HEK293 (cell line): Measurements from ENCODE around the gene MITF.

Experiments used
- CTCF ChIA-PET: fragments of 350-600 bp; formaldehyde crosslinking; extraction: SDS; loops from one replicate; lab custom pipeline; 2021; ENCODE audit warnings: antibody characterized with exemption; lab: Yijun Ruan, JAX
- POLR2A ChIA-PET: fragments of 300-600 bp; formaldehyde crosslinking; extraction: SDS; loops from one replicate; lab custom pipeline; 2020; ENCODE audit warnings: antibody characterized with exemption, inconsistent platforms; lab: Yijun Ruan, JAX
- H3K27ac ChIP-seq: fragments of 200-500 bp; sonication (Bioruptor generic); 2 replicates; pipeline ENCODE4 v1.5.1; 2014; ENCODE audit warnings: low read depth, low read length, control low read depth, inconsistent platforms; ENCODE audit errors: extremely low read depth
- H3K36me3 ChIP-seq, 2 experiments: fragments of 200-500 bp in 1 of 2; sonication (Bioruptor generic) in 1 of 2; 1 replicate in 1 of 2; 2 replicates in 1 of 2; pipeline ENCODE4 v1.5.1; 2014 to 2017; ENCODE audit warnings: inconsistent platforms in 2 of 2, low read length in 2 of 2; ENCODE audit not compliant: control insufficient read depth in 2 of 2, insufficient read depth in 1 of 2
- H3K4me1 ChIP-seq: fragments of 200-500 bp; sonication (Bioruptor generic); 2 replicates; pipeline ENCODE4 v1.5.1; 2014; ENCODE audit warnings: mild to moderate bottlenecking, low read length, inconsistent platforms; ENCODE audit not compliant: control insufficient read depth, insufficient read depth
- H3K4me3 ChIP-seq: 2 replicates; pipeline ENCODE4 v1.5.1; 2011; ENCODE audit warnings: low read depth, mild to moderate bottlenecking, control low read depth, low read length, moderate library complexity
- H3K9me3 ChIP-seq: fragments of 200-500 bp; sonication (Bioruptor generic); 2 replicates; pipeline ENCODE4 v1.5.1; 2014; ENCODE audit warnings: low read depth, low read length, inconsistent platforms; ENCODE audit not compliant: control insufficient read depth, insufficient read depth
- FEZF1 ChIP-seq: fragments of 450-650 bp; formaldehyde crosslinking; IDR thresholded peaks from 2 replicates; pipeline ENCODE4 v1.5.1; 2016; ENCODE audit warnings: missing biosample characterization, missing genetic modification characterization
- KLF10 ChIP-seq: fragments of 450-650 bp; IDR thresholded peaks from 2 replicates; pipeline ENCODE4 v1.5.1; 2018; ENCODE audit warnings: missing biosample characterization, mild to moderate bottlenecking, missing genetic modification characterization
- KLF7 ChIP-seq: fragments of 450-650 bp; formaldehyde crosslinking; IDR thresholded peaks from 2 replicates; pipeline ENCODE4 v1.5.1; 2016; ENCODE audit warnings: missing biosample characterization, missing genetic modification characterization, borderline replicate concordance
- MEIS1 ChIP-seq: sonication (generic); formaldehyde crosslinking; IDR thresholded peaks from 2 replicates; pipeline ENCODE4 v1.8.1; 2022; ENCODE audit warnings: missing genetic modification reagents, mild to moderate bottlenecking, borderline replicate concordance
- SETDB1 ChIP-seq: IDR thresholded peaks from one replicate; pipeline ENCODE4 v1.6.1; 2017; ENCODE audit warnings: mild to moderate bottlenecking, low read length, moderate library complexity, mixed read lengths; ENCODE audit not compliant: insufficient read length
- ZBTB21 ChIP-seq: fragments of 450-650 bp; formaldehyde crosslinking; IDR thresholded peaks from 2 replicates; pipeline ENCODE4 v1.5.1; 2017; ENCODE audit warnings: missing biosample characterization, missing genetic modification characterization
- ZNF138 ChIP-seq: fragments of 450-650 bp; formaldehyde crosslinking; IDR thresholded peaks from 2 replicates; pipeline ENCODE4 v1.5.1; 2016; ENCODE audit warnings: missing biosample characterization, missing genetic modification characterization, borderline replicate concordance
- ZNF140 ChIP-seq: fragments of 450-650 bp; formaldehyde crosslinking; IDR thresholded peaks from 2 replicates; pipeline ENCODE4 v1.5.1; 2016; ENCODE audit warnings: missing biosample characterization, missing genetic modification characterization
- ZNF174 ChIP-seq: fragments of 450-650 bp; formaldehyde crosslinking; IDR thresholded peaks from 2 replicates; pipeline ENCODE4 v1.5.0; 2017; ENCODE audit warnings: missing biosample characterization, mild to moderate bottlenecking, missing genetic modification characterization
- ZNF202 ChIP-seq: fragments of 450-650 bp; formaldehyde crosslinking; IDR thresholded peaks from 2 replicates; pipeline ENCODE4 v1.5.1; 2016; ENCODE audit warnings: missing biosample characterization, missing genetic modification characterization, borderline replicate concordance
- ZNF211 ChIP-seq: fragments of 450-650 bp; formaldehyde crosslinking; IDR thresholded peaks from 2 replicates; pipeline ENCODE4 v1.5.1; 2016; ENCODE audit warnings: low read depth, missing biosample characterization, missing genetic modification characterization
- ZNF292 ChIP-seq: fragments of 450-650 bp; formaldehyde crosslinking; IDR thresholded peaks from 2 replicates; pipeline ENCODE4 v1.5.1; 2016; ENCODE audit warnings: low read depth, missing biosample characterization, missing genetic modification characterization, borderline replicate concordance
- ZNF354C ChIP-seq: fragments of 450-650 bp; formaldehyde crosslinking; IDR thresholded peaks from 2 replicates; pipeline ENCODE4 v1.5.1; 2016; ENCODE audit warnings: missing biosample characterization, missing genetic modification characterization, low read depth, borderline replicate concordance
- ZNF555 ChIP-seq: fragments of 450-650 bp; formaldehyde crosslinking; conservative IDR thresholded peaks from 2 replicates; pipeline ENCODE4 v1.5.1; 2017; ENCODE audit warnings: missing biosample characterization, mild to moderate bottlenecking, missing genetic modification characterization, inconsistent platforms
- ZNF600 ChIP-seq: fragments of 450-650 bp; formaldehyde crosslinking; IDR thresholded peaks from 2 replicates; pipeline ENCODE4 v1.5.1; 2016; ENCODE audit warnings: missing biosample characterization, missing genetic modification characterization
- ZNF626 ChIP-seq: fragments of 450-650 bp; sonication (Bioruptor Pico); formaldehyde crosslinking; IDR thresholded peaks from 2 replicates; pipeline ENCODE4 v1.5.1; 2018; ENCODE audit warnings: missing biosample characterization, missing genetic modification characterization, inconsistent platforms
- ZNF629 ChIP-seq: fragments of 450-650 bp; formaldehyde crosslinking; IDR thresholded peaks from 2 replicates; pipeline ENCODE4 v1.5.1; 2017; ENCODE audit warnings: missing biosample characterization, missing genetic modification characterization
- ZSCAN30 ChIP-seq: fragments of 450-650 bp; IDR thresholded peaks from 2 replicates; pipeline ENCODE4 v1.5.1; 2018; ENCODE audit warnings: missing biosample characterization, mild to moderate bottlenecking, missing genetic modification characterization, moderate library complexity
- TF ChIP-seq, protein P1 (sequence below): fragments of 450-650 bp; formaldehyde crosslinking; IDR thresholded peaks from 2 replicates; pipeline ENCODE4 v1.5.1; 2016; ENCODE audit warnings: missing biosample characterization, missing genetic modification characterization, borderline replicate concordance
- TF ChIP-seq, protein P2 (sequence below): fragments of 450-650 bp; formaldehyde crosslinking; IDR thresholded peaks from 2 replicates; pipeline ENCODE4 v1.5.1; 2016; ENCODE audit warnings: missing biosample characterization, missing genetic modification characterization, borderline replicate concordance
- TF ChIP-seq, protein P3 (sequence below): fragments of 450-650 bp; formaldehyde crosslinking; optimal IDR thresholded peaks from 2 replicates; pipeline ENCODE3; 2016; ENCODE audit warnings: missing biosample characterization, mild to moderate bottlenecking, missing genetic modification characterization

MITF gene

DNA sequence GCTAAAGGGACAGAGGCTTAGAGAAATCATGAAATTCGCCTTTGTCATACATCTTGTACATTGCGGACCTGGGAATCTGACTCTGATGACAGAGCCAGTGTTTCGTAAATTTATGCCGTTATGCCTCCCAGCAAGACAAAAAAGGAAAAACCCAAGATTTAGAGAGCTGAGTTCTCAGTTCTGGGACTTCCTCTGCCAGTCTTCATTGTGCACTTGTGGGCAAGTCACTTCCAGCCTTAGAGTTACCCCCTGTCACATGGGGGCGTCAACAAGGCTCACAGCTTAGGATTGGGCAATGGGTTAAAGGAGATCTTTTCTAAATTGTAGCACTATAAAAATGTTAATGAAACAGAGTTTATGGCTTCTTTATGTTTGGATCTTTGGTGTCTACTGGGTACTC is 41.9 kb upstream of the MITF start:
- CTCF ChIA-PET = interaction anchor here (0.7 to 6.2 kb wide), 3 partner anchors 15 to 94 kb away, joined by 3 to 35 read pairs (median 3); partner anchors contain the start of gene MITF
- Histone ChIP-seq H3K4me1 (no peaks in the 10 kb centered on the region), H3K4me3 (no peak overlapping the region), H3K36me3 (no peaks in the 10 kb centered on the region), H3K9me3 (no peaks in the 10 kb centered on the region), H3K27ac (no peak overlapping the region)
- POLR2A ChIA-PET = no interaction called here
- no peak for TF ChIP-seq SETDB1
- no peak for TF ChIP-seq MEIS1 (CRISPR knock-in tag)
- TF ChIP-seq ZNF211 = no peak
- no peak for TF ChIP-seq ZNF202 (tag by site-specific recombination)
- TF ChIP-seq ZNF555 = no peak
- TF ChIP-seq ZNF292 = no peak
- no peak for TF ChIP-seq KLF10 (tag by site-specific recombination)
- no peak for TF ChIP-seq ZNF138 (tag by site-specific recombination)
- TF ChIP-seq ZNF174 (tag by site-specific recombination) = no peak
- TF ChIP-seq ZNF626 (tag by site-specific recombination) = no peak

DNA sequence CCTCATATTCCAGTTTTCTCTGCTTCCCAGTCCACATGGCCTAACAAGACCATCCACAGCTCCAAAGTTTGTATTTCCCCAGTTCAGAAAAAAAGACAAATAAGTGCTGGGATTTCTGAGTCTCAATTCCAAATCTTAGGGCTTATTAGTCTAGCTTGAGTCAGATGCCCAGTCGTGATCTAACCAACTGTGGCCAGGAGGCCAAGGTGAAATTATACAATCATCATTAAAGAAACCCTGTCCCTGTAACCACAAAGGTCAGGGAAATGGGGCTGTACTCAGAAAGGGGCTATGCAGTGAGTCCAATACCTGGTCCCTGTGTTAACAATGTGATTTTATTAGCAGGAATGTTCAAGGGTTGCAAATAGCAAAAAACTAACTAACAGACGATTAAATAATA is 40.5 kb upstream of the MITF start:
- POLR2A ChIA-PET = interaction anchor here (0.6 to 1.1 kb wide), 2 partner anchors 41 to 86 kb away, joined by 3 to 4 read pairs; partner anchors contain the start of gene MITF
- no peaks in the 10 kb centered on the region for H3K36me3 ChIP-seq
- H3K4me1 ChIP-seq = no peaks in the 10 kb centered on the region
- H3K4me3 ChIP-seq = no peak overlapping the region
- CTCF ChIA-PET = interaction anchor here (6.2 kb wide), 1 partner anchor 93 kb away, joined by 35 read pairs; no protein-coding TSS in a partner anchor
- no peak overlapping the region for H3K27ac ChIP-seq
- no peaks in the 10 kb centered on the region for H3K9me3 ChIP-seq
- TF ChIP-seq, protein P1, sequence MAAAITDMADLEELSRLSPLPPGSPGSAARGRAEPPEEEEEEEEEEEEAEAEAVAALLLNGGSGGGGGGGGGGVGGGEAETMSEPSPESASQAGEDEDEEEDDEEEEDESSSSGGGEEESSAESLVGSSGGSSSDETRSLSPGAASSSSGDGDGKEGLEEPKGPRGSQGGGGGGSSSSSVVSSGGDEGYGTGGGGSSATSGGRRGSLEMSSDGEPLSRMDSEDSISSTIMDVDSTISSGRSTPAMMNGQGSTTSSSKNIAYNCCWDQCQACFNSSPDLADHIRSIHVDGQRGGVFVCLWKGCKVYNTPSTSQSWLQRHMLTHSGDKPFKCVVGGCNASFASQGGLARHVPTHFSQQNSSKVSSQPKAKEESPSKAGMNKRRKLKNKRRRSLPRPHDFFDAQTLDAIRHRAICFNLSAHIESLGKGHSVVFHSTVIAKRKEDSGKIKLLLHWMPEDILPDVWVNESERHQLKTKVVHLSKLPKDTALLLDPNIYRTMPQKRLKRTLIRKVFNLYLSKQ = no peak
- TF ChIP-seq, protein P2, sequence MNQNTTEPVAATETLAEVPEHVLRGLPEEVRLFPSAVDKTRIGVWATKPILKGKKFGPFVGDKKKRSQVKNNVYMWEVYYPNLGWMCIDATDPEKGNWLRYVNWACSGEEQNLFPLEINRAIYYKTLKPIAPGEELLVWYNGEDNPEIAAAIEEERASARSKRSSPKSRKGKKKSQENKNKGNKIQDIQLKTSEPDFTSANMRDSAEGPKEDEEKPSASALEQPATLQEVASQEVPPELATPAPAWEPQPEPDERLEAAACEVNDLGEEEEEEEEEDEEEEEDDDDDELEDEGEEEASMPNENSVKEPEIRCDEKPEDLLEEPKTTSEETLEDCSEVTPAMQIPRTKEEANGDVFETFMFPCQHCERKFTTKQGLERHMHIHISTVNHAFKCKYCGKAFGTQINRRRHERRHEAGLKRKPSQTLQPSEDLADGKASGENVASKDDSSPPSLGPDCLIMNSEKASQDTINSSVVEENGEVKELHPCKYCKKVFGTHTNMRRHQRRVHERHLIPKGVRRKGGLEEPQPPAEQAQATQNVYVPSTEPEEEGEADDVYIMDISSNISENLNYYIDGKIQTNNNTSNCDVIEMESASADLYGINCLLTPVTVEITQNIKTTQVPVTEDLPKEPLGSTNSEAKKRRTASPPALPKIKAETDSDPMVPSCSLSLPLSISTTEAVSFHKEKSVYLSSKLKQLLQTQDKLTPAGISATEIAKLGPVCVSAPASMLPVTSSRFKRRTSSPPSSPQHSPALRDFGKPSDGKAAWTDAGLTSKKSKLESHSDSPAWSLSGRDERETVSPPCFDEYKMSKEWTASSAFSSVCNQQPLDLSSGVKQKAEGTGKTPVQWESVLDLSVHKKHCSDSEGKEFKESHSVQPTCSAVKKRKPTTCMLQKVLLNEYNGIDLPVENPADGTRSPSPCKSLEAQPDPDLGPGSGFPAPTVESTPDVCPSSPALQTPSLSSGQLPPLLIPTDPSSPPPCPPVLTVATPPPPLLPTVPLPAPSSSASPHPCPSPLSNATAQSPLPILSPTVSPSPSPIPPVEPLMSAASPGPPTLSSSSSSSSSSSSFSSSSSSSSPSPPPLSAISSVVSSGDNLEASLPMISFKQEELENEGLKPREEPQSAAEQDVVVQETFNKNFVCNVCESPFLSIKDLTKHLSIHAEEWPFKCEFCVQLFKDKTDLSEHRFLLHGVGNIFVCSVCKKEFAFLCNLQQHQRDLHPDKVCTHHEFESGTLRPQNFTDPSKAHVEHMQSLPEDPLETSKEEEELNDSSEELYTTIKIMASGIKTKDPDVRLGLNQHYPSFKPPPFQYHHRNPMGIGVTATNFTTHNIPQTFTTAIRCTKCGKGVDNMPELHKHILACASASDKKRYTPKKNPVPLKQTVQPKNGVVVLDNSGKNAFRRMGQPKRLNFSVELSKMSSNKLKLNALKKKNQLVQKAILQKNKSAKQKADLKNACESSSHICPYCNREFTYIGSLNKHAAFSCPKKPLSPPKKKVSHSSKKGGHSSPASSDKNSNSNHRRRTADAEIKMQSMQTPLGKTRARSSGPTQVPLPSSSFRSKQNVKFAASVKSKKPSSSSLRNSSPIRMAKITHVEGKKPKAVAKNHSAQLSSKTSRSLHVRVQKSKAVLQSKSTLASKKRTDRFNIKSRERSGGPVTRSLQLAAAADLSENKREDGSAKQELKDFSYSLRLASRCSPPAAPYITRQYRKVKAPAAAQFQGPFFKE (tag by site-specific recombination) = no peak
- no peak for TF ChIP-seq ZNF600 (tag by site-specific recombination)
- no peak for TF ChIP-seq KLF7 (tag by site-specific recombination)
- no peak for TF ChIP-seq ZBTB21 (tag by site-specific recombination)
- no peak for TF ChIP-seq ZNF354C (tag by site-specific recombination)
- no peak for TF ChIP-seq ZSCAN30
- no peak for TF ChIP-seq ZNF629
- TF ChIP-seq FEZF1 (tag by site-specific recombination) = no peak
- TF ChIP-seq, protein P3, sequence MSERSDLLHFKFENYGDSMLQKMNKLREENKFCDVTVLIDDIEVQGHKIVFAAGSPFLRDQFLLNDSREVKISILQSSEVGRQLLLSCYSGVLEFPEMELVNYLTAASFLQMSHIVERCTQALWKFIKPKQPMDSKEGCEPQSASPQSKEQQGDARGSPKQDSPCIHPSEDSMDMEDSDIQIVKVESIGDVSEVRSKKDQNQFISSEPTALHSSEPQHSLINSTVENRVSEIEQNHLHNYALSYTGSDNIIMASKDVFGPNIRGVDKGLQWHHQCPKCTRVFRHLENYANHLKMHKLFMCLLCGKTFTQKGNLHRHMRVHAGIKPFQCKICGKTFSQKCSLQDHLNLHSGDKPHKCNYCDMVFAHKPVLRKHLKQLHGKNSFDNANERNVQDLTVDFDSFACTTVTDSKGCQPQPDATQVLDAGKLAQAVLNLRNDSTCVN (tag by site-specific recombination) = no peak
- TF ChIP-seq ZNF140 = no peak
